T-helper 2 cell (primary cell): Measurements from ENCODE around the gene MSI2.
A peak's percentile ranks its signal among the peaks of the same experiment; 100 is the strongest.

ENCODE experiments used
- DNase-seq, 5 experiments: peaks; one replicate each; pipeline versions ENCODE4 v3.0.0 to v3.0.0-alpha.2; 2012 to 2022

MSI2 gene

DNA sequence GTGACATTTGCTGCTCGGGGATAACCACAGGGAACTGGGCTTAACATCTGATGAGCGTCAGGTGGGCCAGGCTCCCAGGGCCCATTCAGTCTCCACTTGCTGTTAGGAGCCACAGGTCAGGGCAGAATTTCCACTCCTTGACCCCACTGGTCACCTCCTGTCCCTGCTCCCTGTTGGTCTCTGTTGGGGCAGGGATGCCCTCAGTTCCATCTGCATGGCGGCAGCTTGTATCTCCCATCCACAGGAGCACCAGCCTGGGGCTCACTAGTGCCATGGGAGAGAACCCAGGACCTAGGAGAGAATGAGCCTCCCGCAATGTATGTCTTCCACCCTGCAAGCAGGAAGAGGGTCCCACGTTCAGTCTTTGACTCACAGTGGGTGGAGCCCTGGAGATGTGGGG is 276.6 kb downstream of the MSI2 start:
- DNase-seq, result no peak

GRCh38 chr17:57533684-57534305 is 277.5 kb downstream of the MSI2 start:
- DNase-seq, result no peak

DNA sequence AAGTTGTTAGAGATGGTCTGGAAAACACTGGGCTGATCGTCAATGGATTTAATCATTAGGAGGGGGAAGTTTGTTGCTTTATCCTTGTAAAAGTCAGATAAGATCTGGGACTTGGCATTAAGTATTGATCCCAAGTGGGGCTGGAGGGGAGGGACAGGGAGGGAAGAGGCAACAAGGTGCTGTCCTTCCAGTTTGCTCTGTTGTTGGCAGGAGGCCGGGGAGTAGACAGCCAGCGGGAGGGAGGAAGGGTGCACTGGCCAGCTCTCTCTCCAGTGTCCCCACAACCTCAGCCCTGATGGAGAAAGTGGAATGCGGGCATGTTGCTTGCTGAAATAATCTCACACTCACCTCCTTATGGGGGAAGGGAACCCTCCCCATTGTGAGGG is 278.5 kb downstream of the MSI2 start:
- DNase-seq, result no peak

GRCh38 chr17:57535249-57535966 is 279.1 kb downstream of the MSI2 start:
- no peak for DNase-seq

DNA sequence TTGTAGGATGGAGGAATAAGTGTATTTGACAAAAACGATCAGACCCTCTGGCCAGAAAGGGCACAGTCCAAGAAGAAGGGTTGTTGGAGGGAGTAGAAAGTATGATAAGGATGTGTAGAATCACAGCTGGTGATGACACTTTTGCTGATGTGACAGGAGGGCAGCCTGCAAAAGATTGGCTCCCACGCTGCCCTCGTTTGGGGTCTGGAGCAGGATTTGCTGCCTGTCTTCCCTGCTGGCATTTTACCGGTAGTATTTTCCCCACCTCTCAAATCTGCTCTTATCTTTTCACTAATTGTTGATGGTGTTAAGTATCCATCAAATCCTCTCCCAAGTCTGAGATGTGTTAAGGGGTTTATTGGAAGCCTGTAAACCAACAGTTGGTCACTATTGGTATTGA is 280.0 kb downstream of the MSI2 start:
- DNase-seq, result no peak

DNA sequence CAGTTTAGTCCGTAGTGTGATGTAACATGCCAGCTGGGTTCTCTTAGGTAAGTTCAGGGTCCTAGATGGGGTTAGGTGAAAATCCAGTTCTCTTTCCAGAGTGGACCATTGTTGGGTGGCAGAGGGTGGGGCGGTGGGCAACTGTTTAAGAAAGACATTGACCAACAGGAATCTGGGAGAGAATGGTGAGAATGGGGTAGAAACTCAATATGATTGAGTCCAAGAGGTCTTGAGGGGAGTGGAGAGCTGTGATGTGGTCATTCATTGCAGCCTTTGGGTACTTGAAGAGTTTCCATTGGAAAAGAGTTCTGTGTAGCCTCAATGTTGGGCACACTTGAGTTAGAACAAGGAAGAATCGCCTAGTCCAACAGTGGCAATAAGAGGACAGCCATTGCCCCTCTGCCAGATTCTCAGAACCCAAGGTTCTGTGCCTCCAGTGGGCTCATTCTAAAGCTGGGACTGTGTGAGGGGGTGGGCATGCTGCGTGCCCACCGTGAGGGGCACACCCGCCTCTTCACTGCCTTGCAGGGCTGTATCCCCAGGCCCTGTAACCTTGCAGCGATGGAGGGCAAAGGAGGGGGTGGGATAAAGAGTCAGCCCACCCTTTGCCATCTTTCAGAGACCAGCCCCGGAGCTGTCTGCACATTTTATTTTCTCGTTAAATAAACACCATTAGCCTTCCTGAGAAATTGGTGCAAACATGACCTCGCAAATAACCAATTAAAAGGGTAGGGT is 280.6 kb downstream of the MSI2 start:
- no peak for DNase-seq

GRCh38 chr17:57537524-57538410 is 281.4 kb downstream of the MSI2 start:
- DNase-seq, result peak in 1 of 5 experiments; percentile 37

DNA sequence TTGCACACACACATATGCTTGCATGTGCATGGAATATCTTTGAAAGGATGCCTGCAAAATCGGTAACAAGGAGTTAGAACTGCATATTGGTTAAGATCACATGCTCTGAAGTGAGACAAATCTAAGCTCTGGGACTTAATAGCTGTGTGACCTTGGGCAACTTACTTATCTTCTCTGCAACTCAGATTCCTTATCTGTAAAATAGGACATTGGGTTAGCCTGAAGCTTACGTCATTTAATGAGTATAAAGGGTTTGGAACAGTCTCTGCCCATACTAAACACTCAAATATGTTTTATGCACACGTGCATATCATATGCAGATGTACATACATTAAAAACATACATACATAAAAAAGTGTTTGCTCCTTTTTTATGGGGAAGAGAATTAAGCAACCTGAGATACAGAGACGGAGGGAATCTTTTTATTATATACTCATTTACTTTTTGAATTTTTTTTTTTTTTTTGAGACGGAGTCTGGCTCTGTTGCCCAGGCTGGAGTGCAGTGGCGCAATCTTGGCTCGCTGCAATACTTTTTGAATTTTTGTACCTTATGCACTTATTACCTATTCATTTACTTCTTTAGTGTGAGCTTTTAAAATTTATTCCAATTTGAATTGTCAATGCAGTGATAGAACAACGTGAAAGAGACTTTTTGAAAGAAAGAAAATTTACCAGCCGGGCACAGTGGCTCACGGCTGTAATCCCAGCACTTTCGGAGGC is 282.6 kb downstream of the MSI2 start:
- DNase-seq, result no peak

- no peak for DNase-seq
These were observed 283.4 kb downstream of the MSI2 start for GRCh38 chr17:57539529-57540301.

GRCh38 chr17:57540596-57540995 is 284.3 kb downstream of the MSI2 start:
- DNase-seq, result no peak

DNA sequence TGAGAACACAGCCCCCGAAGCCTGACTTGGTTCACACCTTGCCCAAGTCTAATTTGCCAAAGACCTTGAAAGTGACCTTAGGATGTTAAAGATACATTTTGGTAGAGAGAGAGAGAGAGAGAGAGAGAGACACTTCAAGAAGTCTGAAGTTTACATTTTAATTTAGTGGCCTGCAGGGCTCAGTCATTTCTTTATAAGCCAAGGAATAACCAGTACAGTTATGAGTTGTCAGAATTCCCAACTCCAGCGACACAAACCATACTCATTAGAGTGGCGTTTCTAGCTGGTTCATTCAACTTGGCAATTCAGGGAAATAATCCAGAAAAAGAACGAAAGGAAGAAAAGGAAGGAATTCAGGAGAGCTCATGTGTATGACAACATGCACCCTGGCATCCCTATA is 284.7 kb downstream of the MSI2 start:
- no peak for DNase-seq

DNA sequence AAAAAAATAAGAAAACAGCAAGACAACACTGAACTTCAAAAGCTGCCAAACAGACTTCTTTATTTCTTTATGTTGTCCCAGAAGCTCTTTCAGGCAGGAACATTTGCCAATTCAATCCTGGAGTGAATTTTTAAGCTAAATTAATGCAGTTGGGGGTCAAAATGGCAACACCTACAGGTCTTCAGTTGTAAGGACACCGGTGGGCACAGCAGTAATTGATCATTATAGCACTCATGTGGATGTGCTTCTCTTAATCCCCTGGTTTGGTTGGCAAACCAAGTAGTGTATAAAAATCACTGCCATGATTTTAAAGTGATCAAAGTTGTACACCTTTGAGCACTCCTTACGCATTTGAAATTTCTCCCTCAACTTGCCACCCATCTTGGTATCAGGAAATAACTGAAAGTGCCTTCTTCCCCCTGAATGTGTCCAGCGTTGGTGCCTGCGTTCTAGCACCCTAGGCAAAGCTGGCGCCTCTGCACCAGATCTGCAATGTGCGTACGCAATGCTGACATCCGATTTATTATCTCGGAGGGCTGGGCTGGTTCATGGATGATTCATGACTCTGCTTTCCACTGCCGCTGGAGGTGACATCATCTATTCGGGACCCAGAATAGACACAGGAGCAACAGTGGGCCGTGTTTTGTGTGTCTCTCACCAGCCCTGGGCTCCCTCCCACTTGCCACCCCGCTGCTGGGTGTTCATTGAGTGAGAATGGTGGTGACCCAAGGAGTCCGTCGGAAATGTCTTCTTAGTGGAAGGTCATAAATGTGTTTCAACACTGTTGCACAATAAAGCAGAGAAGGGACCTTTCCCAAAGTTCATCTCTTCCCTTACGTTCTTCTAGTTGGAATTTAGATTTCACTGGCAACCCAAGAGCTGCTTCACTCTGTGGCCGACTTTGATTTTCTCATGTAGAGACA is 285.4 kb downstream of the MSI2 start:
- DNase-seq, result no peak

DNA sequence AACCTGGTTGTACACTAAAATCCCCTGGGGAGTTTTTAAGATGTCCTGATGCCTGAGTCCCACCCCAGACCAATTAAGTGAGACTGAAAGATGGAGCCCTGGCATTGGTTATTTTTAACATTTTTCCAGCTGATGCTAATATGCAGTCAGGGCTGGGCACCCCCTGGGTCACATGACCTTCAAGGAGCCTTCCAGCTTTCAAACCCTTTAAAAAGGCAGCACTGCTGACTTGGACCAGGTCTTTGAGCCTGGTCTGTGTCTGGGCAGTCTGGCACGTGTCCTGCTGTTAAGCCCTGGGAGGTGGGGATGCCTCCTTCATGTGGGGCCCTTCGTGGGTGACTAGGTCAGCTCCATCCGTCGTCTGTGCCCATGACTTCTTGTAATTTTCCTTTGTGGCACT is 286.2 kb downstream of the MSI2 start:
- no peak for DNase-seq

GRCh38 chr17:57543230-57543629 is 286.9 kb downstream of the MSI2 start:
- DNase-seq, result no peak

GRCh38 chr17:57544401-57544800 is 288.1 kb downstream of the MSI2 start:
- DNase-seq, result peak in 1 of 5 experiments; percentile 51

- no peak for DNase-seq
These were observed 288.6 kb downstream of the MSI2 start for GRCh38 chr17:57544834-57545463.

GRCh38 chr17:57545731-57546342 is 289.5 kb downstream of the MSI2 start:
- DNase-seq, result no peak

DNA sequence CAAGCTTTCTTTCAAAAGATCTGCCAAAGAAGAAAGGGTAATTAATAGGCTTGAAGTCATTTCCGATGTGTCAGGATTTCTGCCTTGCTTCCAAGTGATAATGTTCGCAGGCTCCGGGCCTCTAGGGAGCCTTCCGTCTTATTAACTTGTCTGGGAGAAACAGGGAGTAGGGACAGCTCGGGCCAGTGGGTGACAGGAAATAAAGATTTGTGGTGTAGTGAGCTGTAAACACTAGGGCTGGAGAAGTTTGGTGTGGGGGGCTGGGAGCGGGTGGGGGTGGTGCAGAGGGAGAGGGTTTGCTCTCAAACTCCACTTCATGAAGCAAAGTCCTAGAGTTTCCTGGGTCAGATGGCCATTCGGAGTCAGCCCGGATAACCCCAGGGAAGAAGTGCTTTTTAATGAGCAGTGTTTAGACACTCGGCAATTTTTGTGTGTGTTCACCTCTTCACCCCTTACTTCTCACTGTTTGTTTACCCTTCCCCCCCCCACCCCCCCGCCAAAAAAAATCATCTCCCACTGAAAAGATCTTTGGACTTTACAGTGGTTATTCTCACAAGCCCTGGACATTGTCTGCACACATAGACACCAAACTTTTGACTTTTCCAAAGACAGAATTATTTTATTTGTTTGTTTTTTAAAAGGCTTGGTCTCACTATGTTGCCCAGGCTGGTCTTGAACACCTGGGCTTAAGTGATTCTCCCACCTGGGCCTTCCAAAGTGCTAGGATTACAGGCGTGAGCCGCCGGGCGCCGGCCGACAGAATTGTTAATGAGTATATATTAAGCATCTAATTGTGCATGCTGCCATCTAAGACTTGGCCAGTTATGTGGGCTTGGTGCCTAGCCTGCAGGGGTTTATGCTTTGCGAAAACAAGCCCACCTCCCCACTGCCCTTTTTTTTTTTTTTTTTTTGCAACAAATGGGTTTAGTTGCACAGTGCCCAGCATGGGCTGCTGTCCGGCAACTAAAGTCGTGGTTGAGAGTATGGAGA is 292.4 kb downstream of the MSI2 start:
- DNase-seq, result no peak
